GM12878 (cell line): ENCODE data around the gene PAX3. TPM values are rescaled to one million over a fixed set of nuclear protein-coding genes. Genes with fewer than 3 reads are reported as not detected.

Source experiments
- CBX3 ChIP-seq: fragments of 200-600 bp; sonication (generic); IDR thresholded peaks from 2 replicates; pipeline ENCODE4 v1.6.1; 2016; ENCODE audit warnings: low read depth, borderline replicate concordance
- EED ChIP-seq: sonication (generic); IDR thresholded peaks from 2 replicates; pipeline ENCODE4 v1.6.1; 2016; ENCODE audit warnings: antibody characterized with exemption, low read depth
- IRF4 ChIP-seq: IDR thresholded peaks from 2 replicates; pipeline ENCODE4 v1.6.1; 2011; ENCODE audit warnings: low read depth, low read length
- JUND ChIP-seq: IDR thresholded peaks from 2 replicates; pipeline ENCODE4 v1.6.1; 2012; ENCODE audit warnings: low read depth, mild to moderate bottlenecking, low read length, improper control_type of control experiment, moderate library complexity
- NR2C1 ChIP-seq: fragments of 450-650 bp; IDR thresholded peaks from 2 replicates; pipeline ENCODE4 v1.6.1; 2017; ENCODE audit warnings: antibody characterized with exemption, mild to moderate bottlenecking, moderate library complexity
- RBBP5 ChIP-seq: fragments of 200-600 bp; sonication (generic); conservative IDR thresholded peaks from 2 replicates; pipeline ENCODE4 v1.6.1; 2016
- TCF3 ChIP-seq: IDR thresholded peaks from 2 replicates; pipeline ENCODE4 v1.6.1; 2012; ENCODE audit warnings: low read depth, mild to moderate bottlenecking, low read length, borderline replicate concordance; ENCODE audit not compliant: insufficient read depth
- ZBED1 ChIP-seq: IDR thresholded peaks from 2 replicates; pipeline ENCODE4 v1.6.1; 2016; ENCODE audit warnings: borderline replicate concordance
- ZNF207 ChIP-seq: fragments of 450-650 bp; IDR thresholded peaks from 2 replicates; pipeline ENCODE4 v1.6.1; 2014; ENCODE audit warnings: antibody characterized with exemption, mild to moderate bottlenecking, borderline replicate concordance
- polyA plus RNA-seq, 11 experiments: library from polyadenylated mRNA; depleted of rRNA in 4 of 11; unstranded in 6 of 11; stranded (reverse) in 5 of 11; fragments of >200 nt; fragmentation: Nextera tagmentation in 4 of 11; fragmentation: Illumina TruSeq in 1 of 11; extraction: Ambion mirVana in 4 of 11; extraction: Trizol in 1 of 11; gene quantifications; 1 replicate in 1 of 11; 2 replicates in 10 of 11; pipeline versions ENCODE4 v1.2.1 to v1.2.3, GENCODE V29; 2011 to 2016; ENCODE audit warnings: inconsistent platforms in 2 of 11, missing spikeins in 2 of 11, low read depth in 1 of 11
- total RNA-seq, 4 experiments: library from RNA; depleted of rRNA in 3 of 4; stranded (reverse); fragments of >200 nt in 3 of 4; fragmentation: Illumina TruSeq in 1 of 4; extraction: Trizol in 1 of 4; gene quantifications; 2 replicates each; pipeline versions ENCODE4 v1.2.1 to v1.2.3, GENCODE V29; 2013 to 2021
- TF ChIP-seq, protein P1 (sequence below): fragments of 450-650 bp; IDR thresholded peaks from 2 replicates; pipeline ENCODE4 v1.6.1; 2018; ENCODE audit warnings: borderline replicate concordance, mild to moderate bottlenecking; ENCODE audit not compliant: partially characterized antibody
- TF ChIP-seq, protein P2 (sequence below), 3 experiments: IDR thresholded peaks in 2 of 3; conservative IDR thresholded peaks in 1 of 3; 2 replicates each; pipeline ENCODE4 v1.5.1; 2011; ENCODE audit warnings: low read depth in 3 of 3, low read length in 3 of 3, mild to moderate bottlenecking in 3 of 3, control low read depth in 2 of 3, moderate library complexity in 2 of 3, inconsistent platforms in 1 of 3, mixed read lengths in 1 of 3; ENCODE audit not compliant: control insufficient read depth in 2 of 3, insufficient read depth in 1 of 3; ENCODE audit errors: extremely low read depth in 1 of 3
- TF ChIP-seq, protein P3 (sequence below): fragments of 450-650 bp; IDR thresholded peaks from 2 replicates; pipeline ENCODE4 v1.6.1; 2016; ENCODE audit warnings: mild to moderate bottlenecking

Gene PAX3
- total and polyA plus RNA-seq, 10 of the 15 experiments (the other 5 are each of a cell fraction or from before 2014, with no cell fraction given) = not detected

DNA sequence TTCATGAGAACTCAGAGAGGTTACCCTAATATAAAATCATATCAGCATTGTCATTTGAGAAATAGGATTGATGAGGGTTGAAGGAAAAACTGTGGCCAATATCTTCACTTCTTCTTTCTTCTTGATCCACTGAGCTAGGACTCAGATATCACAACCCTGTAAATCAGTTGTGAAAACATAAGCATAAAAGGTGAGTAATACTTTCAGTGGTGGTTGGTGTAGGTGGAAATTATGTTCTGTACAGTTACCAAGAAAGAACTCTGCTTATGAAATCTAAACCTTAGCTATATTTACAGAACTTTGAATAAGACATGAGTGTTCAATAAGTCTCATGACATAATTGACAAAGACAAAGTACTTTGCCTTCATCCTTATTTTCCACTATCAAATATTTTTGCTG, 56.3 kb downstream of the PAX3 start (continued):
- TF ChIP-seq TCF3 = no peak
- no peak for TF ChIP-seq ZNF207
- no peak for TF ChIP-seq RBBP5
- TF ChIP-seq JUND = no peak
- no peak for TF ChIP-seq CBX3
- TF ChIP-seq IRF4 = no peak
- TF ChIP-seq NR2C1 = no peak
- no peak for TF ChIP-seq ZBED1
- TF ChIP-seq, protein P1, sequence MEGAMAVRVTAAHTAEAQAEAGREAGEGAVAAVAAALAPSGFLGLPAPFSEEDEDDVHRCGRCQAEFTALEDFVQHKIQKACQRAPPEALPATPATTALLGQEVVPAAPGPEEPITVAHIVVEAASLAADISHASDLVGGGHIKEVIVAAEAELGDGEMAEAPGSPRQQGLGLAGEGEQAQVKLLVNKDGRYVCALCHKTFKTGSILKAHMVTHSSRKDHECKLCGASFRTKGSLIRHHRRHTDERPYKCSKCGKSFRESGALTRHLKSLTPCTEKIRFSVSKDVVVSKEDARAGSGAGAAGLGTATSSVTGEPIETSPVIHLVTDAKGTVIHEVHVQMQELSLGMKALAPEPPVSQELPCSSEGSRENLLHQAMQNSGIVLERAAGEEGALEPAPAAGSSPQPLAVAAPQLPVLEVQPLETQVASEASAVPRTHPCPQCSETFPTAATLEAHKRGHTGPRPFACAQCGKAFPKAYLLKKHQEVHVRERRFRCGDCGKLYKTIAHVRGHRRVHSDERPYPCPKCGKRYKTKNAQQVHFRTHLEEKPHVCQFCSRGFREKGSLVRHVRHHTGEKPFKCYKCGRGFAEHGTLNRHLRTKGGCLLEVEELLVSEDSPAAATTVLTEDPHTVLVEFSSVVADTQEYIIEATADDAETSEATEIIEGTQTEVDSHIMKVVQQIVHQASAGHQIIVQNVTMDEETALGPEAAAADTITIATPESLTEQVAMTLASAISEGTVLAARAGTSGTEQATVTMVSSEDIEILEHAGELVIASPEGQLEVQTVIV = no peak
- TF ChIP-seq, protein P2, sequence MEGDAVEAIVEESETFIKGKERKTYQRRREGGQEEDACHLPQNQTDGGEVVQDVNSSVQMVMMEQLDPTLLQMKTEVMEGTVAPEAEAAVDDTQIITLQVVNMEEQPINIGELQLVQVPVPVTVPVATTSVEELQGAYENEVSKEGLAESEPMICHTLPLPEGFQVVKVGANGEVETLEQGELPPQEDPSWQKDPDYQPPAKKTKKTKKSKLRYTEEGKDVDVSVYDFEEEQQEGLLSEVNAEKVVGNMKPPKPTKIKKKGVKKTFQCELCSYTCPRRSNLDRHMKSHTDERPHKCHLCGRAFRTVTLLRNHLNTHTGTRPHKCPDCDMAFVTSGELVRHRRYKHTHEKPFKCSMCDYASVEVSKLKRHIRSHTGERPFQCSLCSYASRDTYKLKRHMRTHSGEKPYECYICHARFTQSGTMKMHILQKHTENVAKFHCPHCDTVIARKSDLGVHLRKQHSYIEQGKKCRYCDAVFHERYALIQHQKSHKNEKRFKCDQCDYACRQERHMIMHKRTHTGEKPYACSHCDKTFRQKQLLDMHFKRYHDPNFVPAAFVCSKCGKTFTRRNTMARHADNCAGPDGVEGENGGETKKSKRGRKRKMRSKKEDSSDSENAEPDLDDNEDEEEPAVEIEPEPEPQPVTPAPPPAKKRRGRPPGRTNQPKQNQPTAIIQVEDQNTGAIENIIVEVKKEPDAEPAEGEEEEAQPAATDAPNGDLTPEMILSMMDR (IDR thresholded peaks at IDR 0.05 in 2 of 3, conservative IDR thresholded peaks at IDR 0.05 in 1 of 3; ENCODE audit: control insufficient read depth in 2 of 3, extremely low read depth in 1 of 3, insufficient read depth in 1 of 3, low read depth in 3 of 3, low read length in 3 of 3) = no peak
- TF ChIP-seq, protein P3, sequence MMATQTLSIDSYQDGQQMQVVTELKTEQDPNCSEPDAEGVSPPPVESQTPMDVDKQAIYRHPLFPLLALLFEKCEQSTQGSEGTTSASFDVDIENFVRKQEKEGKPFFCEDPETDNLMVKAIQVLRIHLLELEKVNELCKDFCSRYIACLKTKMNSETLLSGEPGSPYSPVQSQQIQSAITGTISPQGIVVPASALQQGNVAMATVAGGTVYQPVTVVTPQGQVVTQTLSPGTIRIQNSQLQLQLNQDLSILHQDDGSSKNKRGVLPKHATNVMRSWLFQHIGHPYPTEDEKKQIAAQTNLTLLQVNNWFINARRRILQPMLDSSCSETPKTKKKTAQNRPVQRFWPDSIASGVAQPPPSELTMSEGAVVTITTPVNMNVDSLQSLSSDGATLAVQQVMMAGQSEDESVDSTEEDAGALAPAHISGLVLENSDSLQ = no peak
- TF ChIP-seq EED = no peak
